ENCODE results near the gene KRT25. TPM values are rescaled to one million over a fixed set of nuclear protein-coding genes. Genes with fewer than 3 reads are reported as not detected.

Gene KRT25
- total RNA-seq, 2 experiments from 2014 or later = not detected

GRCh38 chr17:40779181-40779909 is 24.2 kb upstream of the KRT25 start:
- Mint-ChIP-seq H3K27ac (no peak overlapping the region), H3K27me3 (ENCODE audit: low read depth) (peaks cover 41% of the 10 kb centered on the region), H3K36me3 (ENCODE audit: low read depth) (no peaks in the 10 kb centered on the region), H3K9me3 (no peaks in the 10 kb centered on the region), H3K4me3 (peak overlapping the region; percentile 59), H3K4me1 (ENCODE audit: low read depth) (peaks cover 3% of the 10 kb centered on the region)
- intact Hi-C loops (cut with micrococcal nuclease) = no loop called here
- DNase-seq = peak; percentile 34
- CTCF ChIA-PET = no interaction called here

- no peak overlapping the region for H3K4me3 Mint-ChIP-seq
- CTCF ChIA-PET = no interaction called here
Observed at GRCh38 chr17:40778461-40778860, 23.3 kb upstream of the KRT25 start.

GRCh38 chr17:40777971-40778370 is 22.8 kb upstream of the KRT25 start:
- H3K4me3 Mint-ChIP-seq = no peak overlapping the region
- CTCF ChIA-PET = no interaction called here
- no peaks in the 10 kb centered on the region for H3K36me3 Mint-ChIP-seq (ENCODE audit: low read depth)
- peaks cover 3% of the 10 kb centered on the region for H3K4me1 Mint-ChIP-seq (ENCODE audit: low read depth)
- no peak overlapping the region for H3K27ac Mint-ChIP-seq
- intact Hi-C loops (cut with micrococcal nuclease) = no loop called here
- DNase-seq = no peak
- H3K27me3 Mint-ChIP-seq (ENCODE audit: low read depth) = peaks cover 41% of the 10 kb centered on the region
- H3K9me3 Mint-ChIP-seq = no peaks in the 10 kb centered on the region

More at GRCh38 chr17:40778461-40778860, 23.3 kb upstream of the KRT25 start:
- Mint-ChIP-seq H3K36me3 (ENCODE audit: low read depth) (no peaks in the 10 kb centered on the region), H3K27me3 (ENCODE audit: low read depth) (peaks cover 43% of the 10 kb centered on the region), H3K4me1 (ENCODE audit: low read depth) (peaks cover 3% of the 10 kb centered on the region), H3K9me3 (no peaks in the 10 kb centered on the region), H3K27ac (no peak overlapping the region)
- intact Hi-C loops (cut with micrococcal nuclease) = no loop called here
- no peak for DNase-seq

GRCh38 chr17:40777459-40777858 is 22.3 kb upstream of the KRT25 start:
- no peak for DNase-seq
- CTCF ChIA-PET = no interaction called here
- H3K4me3 Mint-ChIP-seq = no peak overlapping the region
- intact Hi-C loops (cut with micrococcal nuclease) = no loop called here
- H3K36me3 Mint-ChIP-seq (ENCODE audit: low read depth) = no peaks in the 10 kb centered on the region
- H3K27me3 Mint-ChIP-seq (ENCODE audit: low read depth) = peaks cover 45% of the 10 kb centered on the region
- H3K27ac Mint-ChIP-seq = no peak overlapping the region
- no peaks in the 10 kb centered on the region for H3K9me3 Mint-ChIP-seq
- peaks cover 3% of the 10 kb centered on the region for H3K4me1 Mint-ChIP-seq (ENCODE audit: low read depth)

- DNase-seq = no peak
- Mint-ChIP-seq H3K27ac (no peak overlapping the region), H3K4me1 (ENCODE audit: low read depth) (peaks cover 3% of the 10 kb centered on the region), H3K4me3 (no peak overlapping the region), H3K27me3 (ENCODE audit: low read depth) (peaks cover 49% of the 10 kb centered on the region), H3K36me3 (ENCODE audit: low read depth) (no peaks in the 10 kb centered on the region), H3K9me3 (no peaks in the 10 kb centered on the region)
- intact Hi-C loops (cut with micrococcal nuclease) = no loop called here
- CTCF ChIA-PET = interaction anchor here (1.1 kb wide), 1 partner anchor 154 kb away, joined by 3 read pairs; no protein-coding TSS in a partner anchor
Observed at GRCh38 chr17:40775945-40776344, 20.8 kb upstream of the KRT25 start.

GRCh38 chr17:40772101-40772500 is 17.0 kb upstream of the KRT25 start, which contains the start of gene KRT26:
Gene KRT26, minus strand, starts transcription at chr17:40772201. Its CDS starts 88 bp downstream, at chr17:40772113.
- intact Hi-C loops (cut with micrococcal nuclease) = no loop called here
- no peak for DNase-seq
- no peak within 1 kb of the TSS for H3K27ac Mint-ChIP-seq
- H3K4me1 Mint-ChIP-seq (ENCODE audit: low read depth) = no peaks in the 10 kb centered on the region
- peaks cover 29% of the 10 kb centered on the region for H3K27me3 Mint-ChIP-seq (ENCODE audit: low read depth)
- H3K9me3 Mint-ChIP-seq = no peaks in the 10 kb centered on the region
- CTCF ChIA-PET = interaction anchor here (1.1 kb wide), 1 partner anchor 21 kb away, joined by 3 read pairs; no protein-coding TSS in a partner anchor
- H3K36me3 Mint-ChIP-seq (ENCODE audit: low read depth) = no peaks in the 10 kb centered on the region
- no peak within 1 kb of the TSS for H3K4me3 Mint-ChIP-seq

- H3K27ac Mint-ChIP-seq = no peak overlapping the region
- CTCF ChIA-PET = interaction anchor here (0.7 kb wide), 1 partner anchor 710 kb away, joined by 3 read pairs; no protein-coding TSS in a partner anchor
- no peaks in the 10 kb centered on the region for H3K36me3 Mint-ChIP-seq (ENCODE audit: low read depth)
- H3K4me1 Mint-ChIP-seq (ENCODE audit: low read depth) = no peaks in the 10 kb centered on the region
- intact Hi-C loops (cut with micrococcal nuclease) = no loop called here
- DNase-seq = no peak
- H3K27me3 Mint-ChIP-seq (ENCODE audit: low read depth) = peaks cover 10% of the 10 kb centered on the region
- H3K4me3 Mint-ChIP-seq = no peak overlapping the region
- H3K9me3 Mint-ChIP-seq = peaks cover 21% of the 10 kb centered on the region
Observed at GRCh38 chr17:40765657-40766056, 10.5 kb upstream of the KRT25 start.

GRCh38 chr17:40763752-40764151 is 8.6 kb upstream of the KRT25 start:
- Mint-ChIP-seq H3K36me3 (ENCODE audit: low read depth) (peaks cover 2% of the 10 kb centered on the region), H3K4me1 (ENCODE audit: low read depth) (no peaks in the 10 kb centered on the region), H3K27ac (no peak overlapping the region), H3K9me3 (peaks cover 36% of the 10 kb centered on the region), H3K4me3 (no peak overlapping the region), H3K27me3 (ENCODE audit: low read depth) (peaks cover 23% of the 10 kb centered on the region)
- DNase-seq = no peak
- intact Hi-C loops (cut with micrococcal nuclease) = no loop called here
- CTCF ChIA-PET = no interaction called here

GRCh38 chr17:40760105-40761016 is 5.2 kb upstream of the KRT25 start:
- H3K4me3 Mint-ChIP-seq = no peak overlapping the region
- DNase-seq = no peak
- H3K27ac Mint-ChIP-seq = no peak overlapping the region
- CTCF ChIA-PET = interaction anchor here (0.6 kb wide), 1 partner anchor 98 kb away, joined by 3 read pairs; no protein-coding TSS in a partner anchor
- H3K9me3 Mint-ChIP-seq = peaks cover 42% of the 10 kb centered on the region
- H3K27me3 Mint-ChIP-seq (ENCODE audit: low read depth) = peaks cover 36% of the 10 kb centered on the region
- peaks cover 5% of the 10 kb centered on the region for H3K36me3 Mint-ChIP-seq (ENCODE audit: low read depth)
- no peaks in the 10 kb centered on the region for H3K4me1 Mint-ChIP-seq (ENCODE audit: low read depth)
- intact Hi-C loops (cut with micrococcal nuclease) = no loop called here

- no peak for DNase-seq
- Mint-ChIP-seq H3K27ac (no peak overlapping the region), H3K27me3 (ENCODE audit: low read depth) (peaks cover 20% of the 10 kb centered on the region), H3K36me3 (ENCODE audit: low read depth) (peaks cover 3% of the 10 kb centered on the region), H3K9me3 (peaks cover 7% of the 10 kb centered on the region), H3K4me1 (ENCODE audit: low read depth) (no peaks in the 10 kb centered on the region), H3K4me3 (no peak overlapping the region)
- CTCF ChIA-PET = interaction anchor here (0.6 kb wide), 1 partner anchor 28 kb away, joined by 3 read pairs; no protein-coding TSS in a partner anchor
- intact Hi-C loops (cut with micrococcal nuclease) = no loop called here
Observed at GRCh38 chr17:40753804-40754203, 1.3 kb downstream of the KRT25 start.

GRCh38 chr17:40751065-40751464 is 4.1 kb downstream of the KRT25 start:
- H3K9me3 Mint-ChIP-seq = no peaks in the 10 kb centered on the region
- no peak overlapping the region for H3K4me3 Mint-ChIP-seq
- no peaks in the 10 kb centered on the region for H3K4me1 Mint-ChIP-seq (ENCODE audit: low read depth)
- peaks cover 18% of the 10 kb centered on the region for H3K27me3 Mint-ChIP-seq (ENCODE audit: low read depth)
- CTCF ChIA-PET = no interaction called here
- intact Hi-C loops (cut with micrococcal nuclease) = no loop called here
- DNase-seq = no peak
- no peak overlapping the region for H3K27ac Mint-ChIP-seq
- H3K36me3 Mint-ChIP-seq (ENCODE audit: low read depth) = no peaks in the 10 kb centered on the region

GRCh38 chr17:40750391-40750790 is 4.7 kb downstream of the KRT25 start:
- DNase-seq = no peak
- Mint-ChIP-seq H3K4me1 (ENCODE audit: low read depth) (no peaks in the 10 kb centered on the region), H3K36me3 (ENCODE audit: low read depth) (no peaks in the 10 kb centered on the region), H3K27me3 (ENCODE audit: low read depth) (peaks cover 18% of the 10 kb centered on the region), H3K9me3 (no peaks in the 10 kb centered on the region), H3K4me3 (no peak overlapping the region), H3K27ac (no peak overlapping the region)
- CTCF ChIA-PET = no interaction called here
- intact Hi-C loops (cut with micrococcal nuclease) = no loop called here

All from activated naive CD4-positive, alpha-beta T cell treated with anti-CD3 and anti-CD28 coated beads for 36 hours (primary cell).